K562 (cell line): Measurements from ENCODE around the gene BRINP1. TPM values are rescaled to one million over a fixed set of nuclear protein-coding genes. Genes with fewer than 3 reads are reported as not detected.

Experiments
- ATAC-seq: fragments of 200-7000 bp; cut with Tn5 transposase; 3 replicates; pipeline ENCODE4 v1.9.1; 2020; ENCODE audit warnings: moderate library complexity
- BruUV-seq: library from RNA; stranded (reverse); fragments of 400-500 nt; replicated peaks from 2 replicates; lab custom pipeline; 2021; lab: Mats Ljungman, UMichigan
- CTCF ChIA-PET: fragments of 300-600 bp; formaldehyde crosslinking; extraction: SDS; loops from one replicate; lab custom pipeline; 2021; ENCODE audit warnings: low intra/inter-chr PET ratio; lab: Yijun Ruan, JAX
- POLR2A ChIA-PET: fragments of 300-600, 350-650 bp; sonication (Branson Sonifier 250); formaldehyde crosslinking; extraction: SDS; loops from one replicate; lab custom pipeline; 2021; ENCODE audit warnings: antibody characterized with exemption, inconsistent platforms; lab: Yijun Ruan, JAX
- DNase-seq, 4 experiments: peaks; one replicate each; pipeline versions ENCODE4 v3.0.0 to v3.0.0-alpha.2; 2011 to 2018; ENCODE audit warnings: low spot score in 3 of 4, mixed read lengths in 3 of 4; ENCODE audit errors: extremely low read depth in 1 of 4
- FAIRE-seq: peaks from 2 replicates; lab custom pipeline; 2011; peaks lifted over from hg19 to GRCh38; lab: Jason Lieb, UNC
- H2AFZ ChIP-seq: 2 replicates; pipeline ENCODE4 v1.6.0; 2011; ENCODE audit warnings: low read depth, low read length, control low read depth, inconsistent platforms
- H3K27ac ChIP-seq: fragments of 200-600 bp; 3 replicates; pipeline ENCODE4 v1.8.0; 2011; ENCODE audit warnings: low read depth, mild to moderate bottlenecking, control low read depth, inconsistent platforms, low read length, moderate library complexity, mixed read lengths; ENCODE audit errors: extremely low read depth
- H3K27me3 ChIP-seq, 2 experiments: fragments of 300-600 bp in 1 of 2; 2 replicates in 1 of 2; 3 replicates in 1 of 2; pipeline versions ENCODE4 v1.6.0 to v1.8.0; 2011; ENCODE audit warnings: inconsistent platforms in 2 of 2, low read length in 2 of 2, mild to moderate bottlenecking in 1 of 2, mixed read lengths in 1 of 2, moderate library complexity in 1 of 2; ENCODE audit not compliant: control insufficient read depth in 2 of 2, insufficient read depth in 2 of 2
- H3K36me3 ChIP-seq: fragments of 300-600 bp; 3 replicates; pipeline ENCODE4 v1.8.0; 2011; ENCODE audit warnings: mild to moderate bottlenecking, low read length, inconsistent platforms; ENCODE audit not compliant: control insufficient read depth, insufficient read depth
- H3K4me1 ChIP-seq, 2 experiments: fragments of 200-600 bp in 1 of 2; replicated peaks in 1 of 2; 2 replicates in 1 of 2; 3 replicates in 1 of 2; pipeline versions ENCODE4 v1.5.1 to v1.8.0; 2011; ENCODE audit warnings: inconsistent platforms in 2 of 2, low read length in 2 of 2, mild to moderate bottlenecking in 1 of 2, mixed read lengths in 1 of 2, moderate library complexity in 1 of 2; ENCODE audit not compliant: control insufficient read depth in 2 of 2, insufficient read depth in 2 of 2
- H3K4me2 ChIP-seq: 2 replicates; pipeline ENCODE4 v1.6.1; 2011; ENCODE audit warnings: low read length, control low read depth, inconsistent platforms, mixed read lengths; ENCODE audit not compliant: insufficient read depth
- H3K4me3 ChIP-seq: fragments of 200-600 bp; sonication (generic), shearing (Covaris generic); 2 replicates; pipeline ENCODE4 v1.5.1; 2016; ENCODE audit warnings: control low read depth, inconsistent platforms
- H3K79me2 ChIP-seq: fragments of 200-600 bp; 3 replicates; pipeline ENCODE4 v1.8.0; 2011; ENCODE audit warnings: low read length, inconsistent platforms; ENCODE audit not compliant: control insufficient read depth, insufficient read depth
- H3K9ac ChIP-seq, 2 experiments: 2 replicates each; pipeline versions ENCODE4 v1.6.0 to v1.6.1; 2011; ENCODE audit warnings: low read depth in 2 of 2, low read length in 2 of 2, control low read depth in 1 of 2, inconsistent platforms in 1 of 2, mild to moderate bottlenecking in 1 of 2, mixed read lengths in 1 of 2; ENCODE audit not compliant: insufficient read depth in 1 of 2
- H3K9me1 ChIP-seq: one replicate; pipeline ENCODE4 v1.6.0; 2011; ENCODE audit warnings: inconsistent platforms, mild to moderate bottlenecking, low read length, moderate library complexity; ENCODE audit not compliant: control insufficient read depth, insufficient read depth
- H3K9me3 ChIP-seq: replicated peaks from 2 replicates; pipeline ENCODE4 v1.5.1; 2011; ENCODE audit warnings: low read depth, low read length, inconsistent platforms; ENCODE audit not compliant: control insufficient read depth, insufficient read depth
- H4K20me1 ChIP-seq: replicated peaks from 2 replicates; pipeline ENCODE4 v1.6.1; 2011; ENCODE audit warnings: low read length, inconsistent platforms, mixed read lengths; ENCODE audit not compliant: control insufficient read depth, insufficient read depth
- ATF1 ChIP-seq, 2 experiments: fragments of 450-650 bp in 1 of 2; IDR thresholded peaks; 2 replicates each; pipeline ENCODE4 v1.6.1; 2016; ENCODE audit warnings: missing compliant biosample characterization in 1 of 2, missing genetic modification characterization in 1 of 2
- CREBBP ChIP-seq: IDR thresholded peaks from one replicate; pipeline ENCODE4 v1.6.1; 2012; ENCODE audit warnings: low read depth, mild to moderate bottlenecking, control low read depth, inconsistent platforms, low read length
- E2F5 ChIP-seq: sonication (generic); formaldehyde crosslinking; IDR thresholded peaks from 2 replicates; pipeline ENCODE4 v1.8.0; 2022; ENCODE audit warnings: mild to moderate bottlenecking, missing genetic modification reagents
- FOSL1 ChIP-seq: fragments of 200-800 bp; sonication (Bioruptor generic); conservative IDR thresholded peaks from 2 replicates; pipeline ENCODE4 v1.6.1; 2016; ENCODE audit warnings: missing genetic modification characterization, missing compliant biosample characterization
- HIVEP1 ChIP-seq: fragments of 250-450 bp; sonication (Bioruptor Pico); IDR thresholded peaks from 2 replicates; pipeline ENCODE4 v1.4.0; 2020; ENCODE audit warnings: mild to moderate bottlenecking
- SIN3A ChIP-seq, 2 experiments: fragments of 150-350 bp in 1 of 2; IDR thresholded peaks; 2 replicates each; pipeline ENCODE4 v1.6.1; 2011 to 2016; ENCODE audit warnings: borderline replicate concordance in 2 of 2, low read depth in 2 of 2, low read length in 2 of 2, mild to moderate bottlenecking in 2 of 2, moderate library complexity in 2 of 2; ENCODE audit not compliant: control insufficient read depth in 1 of 2
- ZFP1 ChIP-seq: fragments of 450-650 bp; formaldehyde crosslinking; IDR thresholded peaks from 2 replicates; pipeline ENCODE4 v1.4.0; 2020; ENCODE audit warnings: mild to moderate bottlenecking, mixed read lengths
- WGBS: fragments of 100-300 bp; shearing (Covaris generic); methylation state at CpG from one replicate; pipeline ENCODE4 v1.1.6; 2016; ENCODE audit warnings: low coverage, mixed read lengths; ENCODE audit not compliant: insufficient coverage; ENCODE audit errors: missing lambda C conversion rate; 5-methylcytosine and 5-hydroxymethylcytosine counted together
- in situ Hi-C: fragments of 300-500 bp; cut with MboI; formaldehyde crosslinking; loops from 4 replicates; pipeline ENCODE4 v1.15.0; 2018; ENCODE audit warnings: inconsistent platforms, mixed read lengths
- intact Hi-C: fragments of 100-400 bp; cut with micrococcal nuclease; formaldehyde crosslinking; loops from 2 replicates; pipeline ENCODE4 v1.14.2; 2022
- polyA plus RNA-seq, 8 experiments: library from polyadenylated mRNA; depleted of rRNA in 4 of 8; stranded (reverse) in 5 of 8; unstranded in 3 of 8; fragments of >200 nt; fragmentation: Nextera tagmentation in 2 of 8; fragmentation: Illumina TruSeq in 1 of 8; extraction: Ambion mirVana in 2 of 8; extraction: Trizol in 1 of 8; gene quantifications; 2 replicates each; pipeline versions ENCODE4 v1.2.1 to v1.2.3, GENCODE V29; 2011 to 2014; ENCODE audit warnings: inconsistent platforms in 1 of 8, missing spikeins in 1 of 8
- total RNA-seq, 7 experiments: library from RNA; depleted of rRNA in 6 of 7; stranded (reverse); fragments of >200 nt in 6 of 7; fragmentation: Illumina TruSeq in 2 of 7; extraction: Trizol in 2 of 7; gene quantifications; 2 replicates each; pipeline versions ENCODE4 v1.2.1 to v1.2.3, GENCODE V29; 2011 to 2021; ENCODE audit warnings: low replicate concordance in 1 of 7
- TF ChIP-seq, protein P1 (sequence below): fragments of 450-650 bp; IDR thresholded peaks from 2 replicates; pipeline ENCODE4 v1.6.1; 2017; ENCODE audit warnings: mild to moderate bottlenecking, moderate library complexity

BRINP1 gene
- total and polyA plus RNA-seq, 9 of the 15 experiments (the other 6 are each of a cell fraction or from before 2014, with no cell fraction given) = not detected

DNA sequence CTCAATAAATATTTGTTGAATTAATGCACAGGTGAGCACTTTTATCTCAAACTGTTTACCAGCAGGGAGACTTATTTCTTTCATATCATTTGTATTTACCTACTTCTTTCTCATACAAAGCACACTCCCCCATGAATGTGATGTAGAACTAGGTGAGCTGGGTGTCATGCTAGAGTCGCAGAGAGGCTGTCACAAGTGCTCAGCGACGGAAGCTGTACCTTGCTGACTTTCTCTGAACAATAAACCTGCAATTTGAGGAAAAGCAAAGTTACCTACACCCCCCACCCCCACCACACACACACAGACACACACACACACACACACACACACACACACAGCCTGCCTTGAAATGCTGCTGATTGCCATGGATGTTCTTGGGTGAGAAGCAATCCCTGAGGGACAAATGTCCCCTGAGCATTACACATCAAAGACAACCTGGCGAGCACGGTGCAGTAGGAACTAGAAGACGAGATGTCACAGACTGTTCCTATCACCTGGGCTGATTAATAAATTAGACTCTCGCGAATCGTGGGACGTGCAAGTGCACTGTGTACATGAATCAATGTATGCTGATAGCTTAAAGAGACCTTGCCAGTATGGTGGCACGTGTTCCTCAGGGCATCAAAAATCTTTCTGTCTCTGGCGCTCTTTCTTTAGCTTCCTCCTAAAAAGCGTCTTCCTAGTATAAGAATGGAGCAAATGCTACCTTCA is 66.1 kb downstream of the BRINP1 start:
- ChIA-PET CTCF (no interaction called here), POLR2A (interaction anchor here (0.5 kb wide), 1 partner anchor 112 kb away, joined by 4 read pairs; no protein-coding TSS in a partner anchor)
- no peak for ATAC-seq
- Histone ChIP-seq H3K27ac (no peak overlapping the region), H3K9me3 (0 out of 2 replicates have a peak, but pooled peaks cover 2% of the 10 kb centered on the region), H3K36me3 (no peaks in the 10 kb centered on the region), H3K9ac (no peak overlapping the region), H3K9me1 (no peaks in the 10 kb centered on the region), H2AFZ (no peak overlapping the region), H3K4me1 (no peaks in the 10 kb centered on the region), H3K79me2 (no peaks in the 10 kb centered on the region), H3K27me3 (no peaks in the 10 kb centered on the region), H4K20me1 (no peaks in the 10 kb centered on the region), H3K4me3 (no peak overlapping the region), H3K4me2 (no peak overlapping the region)
- in situ Hi-C loops = no loop called here
- WGBS = under 1% methylated on average over 13 of the region's 13 CpGs
- BruUV-seq = no TSS peak
- intact Hi-C loops = no loop called here
- no peak for FAIRE-seq
- no peak for TF ChIP-seq SIN3A (IDR thresholded peaks at IDR 0.05; ENCODE audit: borderline replicate concordance in 2 of 2, control insufficient read depth in 1 of 2, low read depth in 2 of 2, low read length in 2 of 2)
- no peak for DNase-seq

GRCh38 chr9:119298076-119298853 is 71.0 kb downstream of the BRINP1 start:
- Histone ChIP-seq H3K4me2 (no peak overlapping the region), H3K4me3 (no peak overlapping the region), H3K36me3 (no peaks in the 10 kb centered on the region), H3K27ac (no peak overlapping the region), H3K27me3 (no peaks in the 10 kb centered on the region), H3K79me2 (no peaks in the 10 kb centered on the region), H2AFZ (no peak overlapping the region), H3K4me1 (no peaks in the 10 kb centered on the region), H4K20me1 (no peaks in the 10 kb centered on the region), H3K9me1 (no peaks in the 10 kb centered on the region), H3K9ac (no peak overlapping the region), H3K9me3 (0 out of 2 replicates have a peak, but pooled peaks cover 2% of the 10 kb centered on the region)
- BruUV-seq = no TSS peak
- ChIA-PET POLR2A (no interaction called here), CTCF (no interaction called here)
- in situ Hi-C loops (no loop called here), intact Hi-C loops (no loop called here)
- no peak for DNase-seq
- no peak for ATAC-seq
- no peak for FAIRE-seq
- WGBS = 0% methylated on average over 3 of the region's 3 CpGs
- no peak for TF ChIP-seq HIVEP1 (CRISPR knock-in tag)
- TF ChIP-seq ATF1 (CRISPR knock-in tag; IDR thresholded peaks at IDR 0.05) = no peak
- no peak for TF ChIP-seq ATF1 (tag; IDR thresholded peaks at IDR 0.05)
- TF ChIP-seq E2F5 = no peak
- TF ChIP-seq FOSL1 (tag) = no peak
- no peak for TF ChIP-seq ZFP1
- TF ChIP-seq, protein P1, sequence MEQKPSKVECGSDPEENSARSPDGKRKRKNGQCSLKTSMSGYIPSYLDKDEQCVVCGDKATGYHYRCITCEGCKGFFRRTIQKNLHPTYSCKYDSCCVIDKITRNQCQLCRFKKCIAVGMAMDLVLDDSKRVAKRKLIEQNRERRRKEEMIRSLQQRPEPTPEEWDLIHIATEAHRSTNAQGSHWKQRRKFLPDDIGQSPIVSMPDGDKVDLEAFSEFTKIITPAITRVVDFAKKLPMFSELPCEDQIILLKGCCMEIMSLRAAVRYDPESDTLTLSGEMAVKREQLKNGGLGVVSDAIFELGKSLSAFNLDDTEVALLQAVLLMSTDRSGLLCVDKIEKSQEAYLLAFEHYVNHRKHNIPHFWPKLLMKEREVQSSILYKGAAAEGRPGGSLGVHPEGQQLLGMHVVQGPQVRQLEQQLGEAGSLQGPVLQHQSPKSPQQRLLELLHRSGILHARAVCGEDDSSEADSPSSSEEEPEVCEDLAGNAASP = no peak
- no peak for TF ChIP-seq CREBBP
